Heart left ventricle (tissue), 16 donors: ENCODE measurements around the gene LDHAL6B. TPM values are rescaled to one million over a fixed set of nuclear protein-coding genes. Genes with fewer than 3 reads are reported as not detected.

Experiments
- ATAC-seq, 4 donors: fragments of 200-7000 bp; cut with Tn5 transposase; one replicate each; pipeline ENCODE4 v1.9.1; 2020 to 2022; ENCODE audit warnings: moderate library complexity in 4 of 4, mild to moderate bottlenecking in 3 of 4, moderate number of reproducible peaks in 1 of 4
- DNase-seq, 5 donors: peaks; one replicate each; pipeline ENCODE4 v3.0.0-alpha.2; 2020
- H3K27ac ChIP-seq, 12 donors: fragments of 200-600 bp; sonication (generic) in 4 of 12; one replicate each; pipeline versions ENCODE4 v1.5.0 to v1.8.0; 2016 to 2022; ENCODE audit warnings: mild to moderate bottlenecking in 2 of 12
- H3K27me3 ChIP-seq, 9 donors: fragments of 200-600 bp; sonication (generic) in 2 of 9; one replicate each; pipeline versions ENCODE4 v1.5.1 to v1.8.0; 2016 to 2022; ENCODE audit warnings: mild to moderate bottlenecking in 3 of 9
- H3K36me3 ChIP-seq, 9 donors: fragments of 200-600 bp; sonication (generic) in 2 of 9; one replicate each; pipeline versions ENCODE4 v1.5.0 to v1.8.0; 2018 to 2022; ENCODE audit warnings: mild to moderate bottlenecking in 2 of 9
- H3K4me1 ChIP-seq, 12 donors: fragments of 200-600 bp; sonication (generic) in 4 of 12; one replicate each; pipeline versions ENCODE4 v1.5.0 to v1.8.0; 2016 to 2022; ENCODE audit warnings: mild to moderate bottlenecking in 3 of 12
- H3K4me3 ChIP-seq, 12 donors: fragments of 200-600 bp; sonication (generic) in 4 of 12; one replicate each; pipeline versions ENCODE4 v1.5.0 to v1.8.0; 2017 to 2022; ENCODE audit warnings: mild to moderate bottlenecking in 9 of 12, moderate library complexity in 4 of 12
- H3K9me3 ChIP-seq, 12 donors: fragments of 200-600 bp; sonication (generic) in 4 of 12; one replicate each; pipeline versions ENCODE4 v1.5.0 to v1.8.0; 2016 to 2022; ENCODE audit warnings: mild to moderate bottlenecking in 1 of 12
- POLR2A ChIP-seq, 2 donors: fragments of 450-650 bp; IDR thresholded peaks; one replicate each; pipeline ENCODE4 v1.6.1; 2017; ENCODE audit warnings: antibody characterized with exemption in 2 of 2, mild to moderate bottlenecking in 2 of 2, moderate library complexity in 2 of 2
- WGBS, 4 donors: extraction: QIAGEN DNeasy Blood & Tissue Kit in 2 of 4; methylation state at CpG; one replicate each; pipeline versions ENCODE4 v1.1.5 to v1.1.7; 2013 to 2018; 5-methylcytosine and 5-hydroxymethylcytosine counted together
- intact Hi-C, 10 donors: fragments of 100-400 bp; cut with DNase I; formaldehyde crosslinking; loops; one replicate each; pipeline versions ENCODE4 v1.11.1 to v1.14.2; 2022
- polyA plus RNA-seq, 2 donors: library from polyadenylated mRNA; stranded (reverse); fragments of 200-250 nt; gene quantifications; one replicate each; pipeline ENCODE4 v1.2.3, GENCODE V29; 2013
- total RNA-seq, 9 donors: library from RNA; depleted of rRNA in 2 of 9; stranded (reverse); fragments of >200 nt in 2 of 9; fragmentation: NEBNext Ultra II Directional in 3 of 9; extraction: Animal tissue kit (Norgen Biotek cat#: 25700) in 3 of 9; gene quantifications; one replicate each; pipeline versions ENCODE4 v1.1.0 to v1.2.4, GENCODE V29; 2016 to 2023
- TF ChIP-seq, protein P1 (sequence below), 12 donors: fragments of 200-600 bp; sonication (generic) in 4 of 12; IDR thresholded peaks; one replicate each; pipeline versions ENCODE4 v1.5.0 to v1.8.0; 2018 to 2022; ENCODE audit warnings: antibody characterized with exemption in 12 of 12, mild to moderate bottlenecking in 5 of 12
- donor health status: ischemic (EF 13 %, LVEDD 7.1; RV severe dilation, severe dysfunction).
- donor health status: healthy with polysubstance abuse.
- donor health status: DM: no; HTN: yes; CAD: no.
- donor health status: DM: no; HTN: no; CAD: no.
- donor health status: ischemic (EF 25% LVEDD 6.9; RV normal size, moderate dysfunction).
- donor health status: ischemic (EF 25% LVEDD 5.7; RV mildly dilated, moderate dysfunction).
- donor health status: healthy.
- donor health status: DM: yes; HTN: yes; CAD: no.
- donor health status: ischemic (EF 35%, LVEDD 5.7; RV mildly dilated, moderate dysfunction).
- donor health status: nonischemic (EF 11% LVEDD 7.7; RV severe dilation, severe dysfunction).
- donor health status: DM: yes; HTN: yes; CAD: no.
- donor health status: PGD.
- donor health status: ischemic (EF 29% LVEDD 5.4; RV normal size, mild dysfunction).
- donor health status: nonischemic (EF 23%, LVEDD 6.1; RV moderate dilation, normal function).

LDHAL6B gene
- total and polyA plus RNA-seq, 11 donors = not detected

DNA sequence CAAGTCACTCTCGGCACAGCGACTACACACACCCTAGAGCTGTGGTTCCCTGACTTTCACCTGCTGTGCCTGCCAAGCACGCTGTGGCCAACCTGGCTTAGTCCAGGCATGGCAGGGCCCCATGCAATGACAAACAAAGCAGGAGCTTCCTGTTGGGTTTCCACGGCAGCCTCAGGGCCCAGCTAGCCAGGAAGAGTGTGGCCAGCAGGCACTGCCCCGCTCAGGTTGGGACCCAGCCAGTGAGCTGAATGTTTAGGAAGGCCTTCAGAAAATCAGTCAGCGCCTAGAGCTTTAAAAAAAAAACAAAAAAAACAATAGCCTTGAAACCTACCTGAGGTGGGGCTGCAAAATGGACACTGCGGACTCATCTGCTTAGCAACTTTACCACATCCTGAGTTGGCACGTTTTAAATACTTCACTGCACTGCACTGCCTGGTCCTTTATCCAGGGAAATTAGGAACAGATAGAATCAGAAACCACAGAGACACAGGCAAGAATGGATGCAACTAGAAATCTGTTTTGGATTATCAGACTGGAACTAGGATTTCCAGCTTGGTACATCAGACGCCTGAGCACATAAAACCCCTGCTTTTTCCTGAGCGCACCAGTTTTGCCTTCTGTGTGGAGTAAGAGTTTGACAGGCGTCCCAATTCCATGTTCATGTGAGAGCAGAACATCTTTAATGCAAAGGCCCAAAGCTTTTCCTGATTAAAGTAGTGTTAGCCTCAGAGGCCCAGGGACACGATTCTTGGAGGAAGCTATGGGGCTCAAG is 36.2 kb upstream of the LDHAL6B start:
- H3K27me3 ChIP-seq = no peaks in the 10 kb centered on the region
- H3K9me3 ChIP-seq = no peaks in the 10 kb centered on the region
- 69 to 81% (median 79%) methylated on average over 12 of the region's 12 CpGs for WGBS, 4 donors
- peak in 1 of 5 donors; percentile 23 for DNase-seq
- peaks cover 0 to 46% (median 5%) of the 10 kb centered on the region in 12 donors for H3K4me1 ChIP-seq
- intact Hi-C loops = loop anchor here in 4 of 10 donors (5.0 to 10.0 kb wide), 3 partner anchors 244 to 324 kb away; no protein-coding TSS in a partner anchor
- no peak overlapping the region for H3K4me3 ChIP-seq
- ATAC-seq = peak in 2 of 4 donors; percentile 40 to 46
- peaks cover 0 to 51% (median 21%) of the 10 kb centered on the region in 9 donors for H3K36me3 ChIP-seq
- TF ChIP-seq, protein P1, sequence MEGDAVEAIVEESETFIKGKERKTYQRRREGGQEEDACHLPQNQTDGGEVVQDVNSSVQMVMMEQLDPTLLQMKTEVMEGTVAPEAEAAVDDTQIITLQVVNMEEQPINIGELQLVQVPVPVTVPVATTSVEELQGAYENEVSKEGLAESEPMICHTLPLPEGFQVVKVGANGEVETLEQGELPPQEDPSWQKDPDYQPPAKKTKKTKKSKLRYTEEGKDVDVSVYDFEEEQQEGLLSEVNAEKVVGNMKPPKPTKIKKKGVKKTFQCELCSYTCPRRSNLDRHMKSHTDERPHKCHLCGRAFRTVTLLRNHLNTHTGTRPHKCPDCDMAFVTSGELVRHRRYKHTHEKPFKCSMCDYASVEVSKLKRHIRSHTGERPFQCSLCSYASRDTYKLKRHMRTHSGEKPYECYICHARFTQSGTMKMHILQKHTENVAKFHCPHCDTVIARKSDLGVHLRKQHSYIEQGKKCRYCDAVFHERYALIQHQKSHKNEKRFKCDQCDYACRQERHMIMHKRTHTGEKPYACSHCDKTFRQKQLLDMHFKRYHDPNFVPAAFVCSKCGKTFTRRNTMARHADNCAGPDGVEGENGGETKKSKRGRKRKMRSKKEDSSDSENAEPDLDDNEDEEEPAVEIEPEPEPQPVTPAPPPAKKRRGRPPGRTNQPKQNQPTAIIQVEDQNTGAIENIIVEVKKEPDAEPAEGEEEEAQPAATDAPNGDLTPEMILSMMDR (IDR thresholded peaks at IDR 0.05) = no peak
- no peak for TF ChIP-seq POLR2A (IDR thresholded peaks at IDR 0.05)
- peak overlapping the region in 5 of 12 donors; percentile 21 to 80 (median 53) for H3K27ac ChIP-seq

GRCh38 chr15:59171067-59171397 is 35.6 kb upstream of the LDHAL6B start:
- H3K4me1 ChIP-seq = peaks cover 0 to 51% (median 7%) of the 10 kb centered on the region in 12 donors
- no peak for DNase-seq
- intact Hi-C loops = loop anchor here in 4 of 10 donors (5.0 to 10.0 kb wide), 3 partner anchors 244 to 324 kb away; no protein-coding TSS in a partner anchor
- 89 to 95% (median 94%) methylated on average over 8 of the region's 8 CpGs for WGBS, 4 donors
- no peaks in the 10 kb centered on the region for H3K9me3 ChIP-seq
- H3K27ac ChIP-seq = peak overlapping the region in 1 of 12 donors; percentile 80
- H3K4me3 ChIP-seq = no peak overlapping the region
- peaks cover 0 to 49% (median 21%) of the 10 kb centered on the region in 9 donors for H3K36me3 ChIP-seq
- ATAC-seq = no peak
- H3K27me3 ChIP-seq = no peaks in the 10 kb centered on the region
- TF ChIP-seq, protein P1 (IDR thresholded peaks at IDR 0.05) = no peak
- no peak for TF ChIP-seq POLR2A (IDR thresholded peaks at IDR 0.05)

GRCh38 chr15:59172289-59172901 is 34.2 kb upstream of the LDHAL6B start:
- DNase-seq = no peak

More at GRCh38 chr15:59172289-59172901, 34.2 kb upstream of the LDHAL6B start:
- Histone ChIP-seq H3K4me1 (peaks cover 0 to 58% (median 8%) of the 10 kb centered on the region in 12 donors), H3K4me3 (no peak overlapping the region), H3K9me3 (no peaks in the 10 kb centered on the region), H3K36me3 (peaks cover 0 to 43% (median 27%) of the 10 kb centered on the region in 9 donors), H3K27me3 (no peaks in the 10 kb centered on the region), H3K27ac (no peak overlapping the region)
- intact Hi-C loops = loop anchor here in 4 of 10 donors (5.0 to 10.0 kb wide), 3 partner anchors 242 to 322 kb away; no protein-coding TSS in a partner anchor
- no peak for TF ChIP-seq POLR2A (IDR thresholded peaks at IDR 0.05)
- TF ChIP-seq, protein P1 (IDR thresholded peaks at IDR 0.05) = peak in 1 of 12 donors; percentile 11
- WGBS, 4 donors = 95 to 99% (median 97%) methylated on average over 6 to 7 of the region's 7 CpGs
- no peak for ATAC-seq
